ENCODE data around the gene PARN.

DNA sequence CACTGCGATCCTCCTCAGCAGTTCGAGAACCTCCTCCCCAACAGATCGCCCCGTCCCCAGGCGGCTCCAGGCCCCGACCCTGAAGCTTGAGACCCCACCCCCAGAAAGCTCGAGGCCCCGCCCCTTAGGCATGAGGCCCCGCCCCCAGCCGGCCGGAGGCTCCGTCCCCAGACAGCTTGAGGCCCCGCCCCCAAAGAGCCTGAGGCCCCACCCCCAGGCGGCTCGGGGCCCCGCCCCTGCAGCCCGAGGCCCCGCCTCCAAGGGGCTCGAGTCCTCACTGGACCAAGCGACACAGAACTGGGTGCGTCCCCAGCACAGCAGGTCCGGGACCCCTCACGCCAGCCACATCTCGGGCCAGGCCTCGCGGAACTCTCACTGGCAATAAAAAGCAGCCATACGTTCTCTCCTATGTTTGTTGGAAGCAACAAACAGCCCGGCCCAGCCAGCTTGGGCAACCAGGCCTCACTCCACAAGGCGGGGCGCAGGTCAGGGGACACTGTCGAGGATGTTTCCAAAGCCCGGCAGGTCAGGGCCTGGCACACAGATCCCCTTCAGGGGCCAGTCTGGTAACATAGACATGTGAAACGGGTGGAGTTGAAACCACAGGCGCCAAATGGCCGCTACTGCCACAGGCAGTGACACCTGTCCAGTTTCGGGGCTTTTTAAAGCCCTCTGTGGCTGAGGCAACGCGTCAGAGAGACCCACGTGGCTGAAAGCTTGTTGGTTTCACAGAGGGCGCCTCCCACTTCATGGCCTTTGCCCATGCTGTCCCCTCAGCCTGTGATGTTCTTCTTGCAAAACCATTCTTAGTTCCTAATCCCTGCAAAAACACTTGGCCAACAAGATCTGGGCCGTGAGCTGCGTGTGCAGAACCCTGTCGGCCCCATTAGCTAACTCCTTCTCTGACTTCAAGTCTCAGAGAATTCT, 224.2 kb downstream of the PARN start:
- TF ChIP-seq POLR2A (IDR thresholded peaks at IDR 0.05), result no peak
- TF ChIP-seq, protein P1, sequence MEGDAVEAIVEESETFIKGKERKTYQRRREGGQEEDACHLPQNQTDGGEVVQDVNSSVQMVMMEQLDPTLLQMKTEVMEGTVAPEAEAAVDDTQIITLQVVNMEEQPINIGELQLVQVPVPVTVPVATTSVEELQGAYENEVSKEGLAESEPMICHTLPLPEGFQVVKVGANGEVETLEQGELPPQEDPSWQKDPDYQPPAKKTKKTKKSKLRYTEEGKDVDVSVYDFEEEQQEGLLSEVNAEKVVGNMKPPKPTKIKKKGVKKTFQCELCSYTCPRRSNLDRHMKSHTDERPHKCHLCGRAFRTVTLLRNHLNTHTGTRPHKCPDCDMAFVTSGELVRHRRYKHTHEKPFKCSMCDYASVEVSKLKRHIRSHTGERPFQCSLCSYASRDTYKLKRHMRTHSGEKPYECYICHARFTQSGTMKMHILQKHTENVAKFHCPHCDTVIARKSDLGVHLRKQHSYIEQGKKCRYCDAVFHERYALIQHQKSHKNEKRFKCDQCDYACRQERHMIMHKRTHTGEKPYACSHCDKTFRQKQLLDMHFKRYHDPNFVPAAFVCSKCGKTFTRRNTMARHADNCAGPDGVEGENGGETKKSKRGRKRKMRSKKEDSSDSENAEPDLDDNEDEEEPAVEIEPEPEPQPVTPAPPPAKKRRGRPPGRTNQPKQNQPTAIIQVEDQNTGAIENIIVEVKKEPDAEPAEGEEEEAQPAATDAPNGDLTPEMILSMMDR (IDR thresholded peaks at IDR 0.05), result no peak
